Measurements from ENCODE around the gene ZDHHC14. TPM values are rescaled to one million over a fixed set of nuclear protein-coding genes. Genes with fewer than 3 reads are reported as not detected.
"Not testable (repeated sequence)": the region's sequence is repeated elsewhere in the genome, so short reads cannot be mapped to it uniquely, and the experiment has no call there.

ZDHHC14 gene
- total RNA-seq: 6.5 TPM

DNA sequence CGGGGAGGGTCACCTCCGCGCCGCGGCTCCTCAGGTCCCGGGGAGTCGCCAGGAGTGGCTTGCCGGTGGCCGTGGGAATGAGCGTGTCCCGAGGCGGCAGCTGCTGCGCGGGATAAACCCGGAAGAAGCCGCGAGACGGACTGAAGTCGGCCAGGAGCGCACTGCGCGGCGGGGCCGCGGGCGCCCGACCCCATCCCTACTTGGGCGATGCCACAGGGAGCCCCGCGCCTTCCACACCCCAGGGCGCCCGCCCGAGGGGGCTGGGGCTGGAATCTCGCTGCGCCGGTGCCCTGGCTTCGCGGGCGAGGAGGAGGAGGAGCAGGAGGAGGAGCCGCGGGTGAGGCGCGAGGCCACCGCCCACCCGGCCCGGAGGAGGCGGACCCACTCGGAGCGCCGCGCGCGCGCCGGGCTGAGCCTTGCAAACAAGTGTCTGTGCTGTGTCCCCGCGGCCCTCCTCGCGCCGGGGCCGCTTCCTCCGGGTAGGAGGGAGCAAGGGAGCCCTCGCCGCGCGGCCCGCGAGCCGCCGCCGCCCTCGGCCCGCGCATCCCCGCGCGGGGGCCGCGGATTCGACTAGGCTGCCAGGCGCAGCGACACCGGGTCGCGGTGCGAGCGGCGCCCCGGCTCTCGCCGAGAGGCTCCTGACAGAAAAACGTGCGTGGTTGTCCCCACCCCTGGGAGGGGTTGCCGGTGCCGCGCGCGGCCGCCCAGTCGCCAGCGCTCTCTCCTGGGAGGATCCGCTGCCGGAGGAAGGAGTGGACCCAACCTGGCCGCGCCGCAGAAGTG is at the start of gene ZDHHC14:
Gene ZDHHC14, plus strand, starts transcription at position 412 of the 783 bp plus-strand sequence.
- peak; percentile 92 for DNase-seq

DNA sequence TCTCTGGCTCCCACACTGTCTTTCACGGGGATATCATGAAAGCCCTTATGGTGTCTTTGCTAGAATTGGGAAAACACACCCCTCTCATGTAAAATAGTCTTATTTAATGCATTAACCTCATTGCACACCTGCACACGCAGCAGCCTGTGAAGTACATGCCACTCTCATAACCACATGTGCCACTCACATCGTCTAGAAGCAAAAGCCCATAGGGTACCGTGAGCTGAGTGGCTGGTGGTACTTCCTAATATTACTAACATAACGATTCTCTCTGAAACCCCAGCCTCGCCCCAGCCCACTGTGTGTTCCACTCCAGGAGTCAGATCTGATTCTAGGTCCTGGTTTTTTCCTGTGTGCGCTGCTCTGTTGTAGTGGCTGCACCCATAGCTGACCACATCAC is 48.2 kb upstream of the ZDHHC14 start:
- DNase-seq: no peak

DNA sequence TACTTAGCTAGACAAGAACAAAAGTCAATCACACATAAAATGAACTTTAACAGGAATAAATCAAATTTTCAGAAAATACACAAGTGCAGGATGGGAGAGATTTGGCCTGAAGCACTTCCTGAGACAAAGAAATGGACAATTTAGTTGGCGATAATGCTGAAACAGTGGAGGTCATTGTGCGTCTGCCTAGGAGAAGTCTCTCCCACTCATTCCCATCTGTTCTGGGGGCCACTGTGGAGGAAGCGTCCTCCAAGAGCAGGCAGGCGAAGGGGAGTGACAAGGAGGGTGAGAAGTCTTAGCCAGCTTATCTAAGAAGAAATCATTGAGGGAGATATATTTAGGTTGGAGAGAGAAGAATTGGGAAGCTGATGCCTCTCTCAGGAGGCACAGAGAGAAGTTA is 47.5 kb upstream of the ZDHHC14 start:
- DNase-seq: no peak

DNA sequence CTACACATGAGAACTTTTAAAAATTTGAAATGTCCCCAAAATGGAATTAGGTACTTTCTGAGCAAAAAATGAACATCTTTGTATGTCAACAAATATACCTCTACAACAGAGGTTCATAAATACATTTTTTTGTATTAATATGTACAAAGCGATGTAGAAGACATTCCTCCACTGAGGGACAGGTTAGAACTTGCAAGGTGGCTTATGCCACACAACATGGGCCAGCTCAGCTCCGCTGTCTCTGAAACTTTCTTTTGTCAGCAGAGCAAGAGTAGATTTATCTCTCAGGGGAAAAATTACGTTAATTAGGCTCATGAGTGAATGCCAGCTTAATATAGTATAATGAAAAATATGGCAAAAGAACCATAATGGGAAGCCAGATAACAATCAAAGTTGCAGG is 47.0 kb upstream of the ZDHHC14 start:
- no peak for DNase-seq

DNA sequence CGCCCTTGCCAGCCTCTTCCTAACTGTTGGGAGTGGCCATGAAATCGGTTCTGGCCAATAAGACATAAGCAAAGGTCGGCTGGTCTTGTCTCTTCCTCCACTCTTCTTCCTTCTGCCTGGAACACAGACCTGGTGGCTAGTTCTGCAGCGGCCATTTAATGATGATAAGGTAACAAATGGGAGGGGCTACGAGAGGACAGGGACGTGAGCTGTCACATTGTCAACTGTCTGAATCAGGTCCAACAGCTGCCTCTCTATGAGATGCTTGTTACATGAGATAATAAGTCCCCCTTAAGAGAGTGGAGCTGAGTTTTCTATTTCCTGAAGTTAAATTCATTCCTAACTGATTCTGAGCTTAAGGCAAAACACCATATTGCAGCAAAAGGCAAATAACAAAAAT is 45.2 kb upstream of the ZDHHC14 start:
- DNase-seq: peak; percentile 66

DNA sequence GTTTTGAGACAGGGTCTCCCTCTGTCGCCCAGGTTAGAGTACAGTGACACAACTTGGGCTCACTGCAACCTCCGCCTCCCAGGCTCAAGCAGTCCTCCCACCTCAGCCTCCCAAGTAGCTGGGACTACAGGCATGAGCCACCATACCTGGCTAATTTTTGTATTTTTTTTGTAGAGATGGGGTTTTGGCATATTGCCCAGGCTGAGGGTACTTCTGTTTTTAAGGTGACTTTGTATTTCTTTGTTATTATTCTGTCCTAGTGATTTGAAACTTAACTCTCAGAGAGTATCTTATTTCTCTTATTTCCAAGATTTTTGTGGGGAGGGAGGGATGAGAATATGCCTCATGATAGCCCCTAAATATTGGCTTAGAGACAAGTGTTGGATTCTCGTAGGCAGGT is 43.7 kb upstream of the ZDHHC14 start:
- DNase-seq: not testable (repeated sequence)

DNA sequence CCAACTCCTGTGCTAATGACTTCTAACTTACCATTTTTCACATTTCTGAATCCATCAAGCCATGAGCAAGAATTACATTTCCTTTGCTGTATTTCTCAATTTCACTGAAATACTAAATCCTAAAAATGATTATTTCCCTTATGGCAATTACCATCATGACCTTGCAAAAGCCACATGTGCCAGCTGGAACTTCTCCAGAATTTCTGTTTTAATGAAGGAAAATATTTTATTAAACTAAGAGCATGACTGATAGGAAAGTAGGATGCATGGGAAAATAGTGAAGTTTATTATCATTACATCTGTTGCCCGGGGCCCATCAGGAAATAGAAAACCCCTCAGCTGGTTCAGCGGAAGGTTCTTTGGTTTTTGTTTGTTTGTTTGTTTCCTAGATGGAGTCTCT is 43.2 kb upstream of the ZDHHC14 start:
- no peak for DNase-seq

DNA sequence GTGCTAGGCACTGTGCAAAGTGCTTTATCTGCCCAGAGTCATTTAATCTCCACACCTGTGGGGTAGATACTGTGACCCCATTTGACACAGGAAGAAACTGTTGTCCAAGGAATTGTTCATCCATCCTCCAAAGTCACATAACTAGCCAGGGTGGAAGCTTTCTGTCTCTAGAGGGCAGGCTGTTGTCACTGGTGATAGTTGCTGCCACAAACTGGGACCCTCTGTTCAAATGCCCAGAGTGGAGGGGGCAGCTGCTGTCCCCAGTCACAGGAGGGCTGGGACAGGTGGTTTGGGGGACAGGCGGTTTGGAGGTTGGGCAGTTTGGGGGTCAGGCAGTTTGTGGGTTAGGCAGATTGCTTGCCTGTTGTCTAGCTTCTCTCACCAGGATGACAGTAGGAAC is 41.6 kb upstream of the ZDHHC14 start:
- no peak for DNase-seq

DNA sequence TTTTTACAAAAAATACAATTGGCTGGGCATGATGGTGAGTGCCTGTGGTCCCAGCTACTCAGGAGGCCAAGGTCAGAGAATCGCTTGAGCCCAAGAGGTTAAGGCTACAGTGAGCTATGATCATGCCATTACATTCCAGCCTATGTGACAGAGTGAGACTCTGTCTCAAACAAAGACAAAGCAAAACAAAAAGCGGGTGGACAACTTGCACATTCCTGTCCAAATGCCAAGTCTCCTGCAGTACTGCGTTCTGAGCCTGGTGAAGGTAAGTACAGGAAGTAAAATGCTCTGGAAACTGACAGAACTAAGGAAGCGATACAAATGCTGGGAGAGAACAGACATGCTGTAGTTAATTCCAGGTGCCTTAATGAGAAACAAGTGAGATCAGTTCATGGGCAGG is 37.3 kb upstream of the ZDHHC14 start:
- no peak for DNase-seq

DNA sequence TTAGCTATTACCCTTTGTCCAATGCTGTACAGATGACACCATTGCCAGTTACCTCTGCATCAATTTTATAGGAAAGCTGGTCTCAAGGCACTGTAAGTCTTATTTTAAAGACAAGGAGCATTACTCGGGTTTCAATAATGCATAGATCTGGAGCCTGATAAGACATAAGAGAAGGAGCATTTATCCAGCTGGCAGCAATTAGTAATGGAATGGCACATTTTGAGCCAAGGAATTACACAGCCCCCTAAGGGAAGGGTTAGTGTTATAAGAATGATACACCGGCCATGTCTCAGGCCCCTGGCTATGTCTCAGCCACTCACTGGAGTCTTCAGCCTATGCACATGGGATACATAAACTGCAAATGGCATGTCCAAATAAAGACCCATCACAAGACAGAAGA is 34.6 kb upstream of the ZDHHC14 start:
- no peak for DNase-seq

DNA sequence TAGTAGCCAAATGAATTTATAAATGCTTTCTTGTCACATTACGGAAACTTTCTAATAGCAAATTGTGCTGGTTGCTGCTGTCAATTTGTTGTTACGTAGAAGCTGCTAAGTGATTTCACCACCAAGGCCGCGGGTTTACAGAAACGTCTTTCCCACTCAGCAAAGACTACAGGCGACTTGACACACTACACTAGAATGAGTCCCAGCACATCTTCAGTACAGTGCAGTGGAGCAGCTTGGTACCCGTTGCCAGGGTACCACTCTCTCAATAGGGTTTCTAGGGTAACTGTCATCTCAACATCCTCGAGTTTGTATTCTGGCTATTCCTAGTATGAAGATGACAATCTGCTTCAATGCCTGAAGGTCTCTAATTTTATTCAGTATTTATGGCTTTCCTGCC is 22.7 kb upstream of the ZDHHC14 start:
- no peak for DNase-seq

DNA sequence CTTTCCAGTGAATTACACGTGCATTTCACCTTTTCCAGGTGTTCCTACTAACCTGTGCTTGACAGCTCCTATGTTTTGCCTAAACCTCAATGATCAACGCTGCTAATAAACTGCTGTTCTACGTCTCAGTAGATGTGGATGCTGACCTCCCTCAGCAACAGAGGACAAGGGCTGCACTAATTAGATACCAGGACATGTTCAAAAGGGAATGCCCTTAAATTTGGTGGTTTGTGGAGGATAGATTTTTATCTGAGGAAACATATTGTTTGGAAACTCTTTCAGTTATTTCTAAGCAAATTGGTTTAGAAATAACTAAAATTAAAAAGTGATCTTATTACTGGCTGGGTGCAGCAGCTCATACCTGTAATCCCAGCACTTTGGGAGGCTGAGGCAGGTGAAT is 19.1 kb upstream of the ZDHHC14 start:
- no peak for DNase-seq

DNA sequence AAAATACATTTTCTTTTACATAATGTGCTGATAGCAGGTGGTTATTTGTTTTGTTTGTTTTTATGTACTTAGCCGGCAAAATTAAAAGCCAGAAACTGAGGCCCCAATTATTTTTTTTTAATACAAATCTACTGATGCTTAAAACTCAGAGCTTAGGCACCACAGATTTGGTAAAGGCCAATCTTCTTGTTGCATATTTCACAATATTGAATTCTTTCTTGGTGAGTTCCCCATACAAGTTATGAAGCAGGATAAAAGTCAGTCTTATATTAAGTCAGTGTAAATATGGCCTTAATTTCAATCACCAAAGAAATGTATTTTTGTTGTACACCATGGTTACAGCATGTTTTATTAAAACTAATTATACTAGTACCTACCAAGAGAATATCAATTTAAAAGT is 16.3 kb upstream of the ZDHHC14 start:
- DNase-seq: no peak

DNA sequence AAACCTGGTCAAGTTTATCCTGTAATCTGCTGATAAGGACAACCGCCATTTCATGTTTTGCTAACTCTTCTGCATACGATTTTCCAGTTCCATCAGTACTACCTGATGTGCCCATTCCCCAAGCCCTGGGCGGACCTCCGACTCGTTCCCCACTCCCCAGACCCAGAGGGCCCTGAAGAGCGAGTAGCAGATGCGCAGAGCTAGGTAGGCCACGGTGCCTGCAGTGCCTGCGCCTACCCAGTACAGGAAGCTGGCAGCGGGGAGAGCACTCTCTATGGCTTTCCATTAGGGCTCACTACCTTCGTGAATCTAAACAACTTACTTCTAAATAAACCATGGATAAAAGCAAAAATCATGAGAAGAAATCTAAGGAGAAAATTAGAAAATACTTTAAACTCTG is 14.3 kb upstream of the ZDHHC14 start:
- no peak for DNase-seq

DNA sequence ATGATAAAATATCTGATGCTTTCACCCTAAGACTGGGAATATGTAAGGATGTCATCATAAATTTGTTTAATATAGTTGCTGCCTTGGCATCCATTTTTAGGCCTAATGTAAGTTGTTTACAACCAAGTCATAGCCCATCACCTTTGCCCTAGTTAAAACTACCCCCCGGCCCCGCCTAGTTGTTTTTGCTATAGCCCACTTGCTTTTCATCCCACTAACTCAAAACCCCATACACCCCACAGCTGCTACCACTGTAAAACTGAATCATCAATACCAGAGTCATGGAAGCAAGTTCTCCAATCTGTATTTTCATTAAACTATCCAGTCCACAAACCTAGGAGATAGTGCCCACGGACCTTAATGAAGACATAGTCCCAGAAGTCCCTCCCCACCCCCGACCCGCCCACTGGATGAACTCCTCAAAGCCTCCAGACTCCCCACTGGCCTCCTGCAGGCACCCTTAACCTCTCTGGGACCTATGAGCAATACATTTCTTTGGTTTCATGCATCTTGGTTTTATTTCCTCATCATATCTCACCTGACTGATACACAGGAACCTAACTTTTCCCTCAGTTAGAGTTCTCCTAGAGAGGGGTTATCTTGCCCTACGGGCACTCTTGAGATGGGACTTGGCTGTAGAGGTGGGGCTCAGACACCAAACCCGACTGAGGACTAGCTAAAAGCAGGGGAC is 12.5 kb upstream of the ZDHHC14 start:
- no peak for DNase-seq

DNA sequence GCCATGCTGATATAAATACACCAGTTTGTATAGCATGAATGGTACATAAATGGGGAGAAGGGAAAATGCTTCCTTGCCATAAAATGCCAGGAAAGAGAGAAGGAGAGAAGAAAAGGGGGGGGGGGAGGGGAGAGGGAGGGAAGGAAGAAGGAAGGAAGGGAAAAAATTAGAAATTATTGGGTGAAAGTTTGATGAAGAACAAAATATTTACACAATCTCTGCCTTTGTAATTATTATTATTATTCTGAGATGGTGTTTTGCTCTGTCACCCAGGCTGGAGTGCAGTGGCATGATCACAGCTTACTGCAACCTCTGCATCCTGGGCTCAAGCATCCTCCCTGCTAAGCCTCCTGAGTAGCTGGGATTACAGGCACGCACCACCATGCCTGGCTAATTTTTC is 10.2 kb upstream of the ZDHHC14 start:
- DNase-seq: no peak

DNA sequence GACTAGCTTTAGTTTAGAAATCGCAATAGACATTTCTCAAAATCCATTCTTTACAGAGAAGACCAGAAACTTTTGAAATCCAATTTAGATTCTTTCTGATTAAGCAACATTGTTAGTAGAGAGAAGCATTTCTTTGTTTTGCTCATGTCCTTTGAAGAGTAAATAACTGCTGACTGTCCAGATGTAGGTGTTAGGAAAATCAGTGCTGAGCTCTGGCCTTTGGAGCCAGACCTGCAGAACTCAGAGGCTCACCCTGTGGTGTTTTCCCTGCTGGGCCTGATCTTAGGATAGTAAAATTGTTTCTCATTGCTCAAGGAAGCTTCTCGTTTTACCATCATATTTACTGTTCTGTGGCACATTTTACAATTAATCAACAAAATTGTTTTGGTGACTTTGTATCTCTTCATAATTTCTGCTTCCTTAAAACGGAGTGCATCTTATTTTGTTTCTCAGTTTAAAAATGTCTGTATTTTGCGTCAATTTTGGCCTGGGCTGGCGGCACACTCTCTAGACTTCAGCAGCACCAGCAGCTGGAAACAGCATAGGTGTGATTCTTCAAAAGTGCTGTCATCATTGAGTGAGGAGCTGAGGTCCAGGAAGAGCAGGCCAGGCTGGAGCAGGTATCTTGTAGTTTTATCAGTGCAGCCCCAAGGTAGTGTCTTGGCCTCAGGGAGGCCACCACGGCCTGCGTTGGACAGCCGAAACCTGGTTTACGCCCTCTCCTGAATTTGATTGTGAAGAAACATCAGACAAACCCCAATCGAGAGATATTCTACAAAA is 8.3 kb upstream of the ZDHHC14 start:
- DNase-seq: no peak

DNA sequence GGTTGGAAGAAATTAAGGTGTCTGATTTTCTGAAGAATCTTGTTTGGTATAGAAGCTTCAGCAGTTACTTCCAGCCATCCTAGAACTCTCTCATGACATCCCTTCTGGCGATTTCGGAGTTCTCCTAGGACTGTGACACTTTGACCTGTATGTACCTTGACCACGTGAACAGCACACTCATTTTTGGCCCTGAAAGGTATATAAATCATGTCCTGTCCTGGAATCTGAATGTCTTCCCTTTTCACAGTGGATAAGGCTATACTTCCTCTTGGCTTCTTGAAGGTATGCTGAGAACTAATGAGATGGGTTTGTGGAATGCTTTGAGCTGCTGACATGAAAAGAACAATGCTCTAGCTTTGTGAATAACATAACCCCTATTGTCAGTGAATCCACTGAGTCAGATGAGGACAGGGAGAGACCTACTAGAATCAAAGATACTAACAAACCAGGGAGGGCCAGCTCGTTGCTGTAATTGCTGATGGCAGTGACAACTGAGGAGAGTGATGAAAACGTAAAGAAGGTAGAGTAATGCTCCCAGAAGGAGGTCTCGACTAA is 6.0 kb upstream of the ZDHHC14 start:
- DNase-seq: no peak

DNA sequence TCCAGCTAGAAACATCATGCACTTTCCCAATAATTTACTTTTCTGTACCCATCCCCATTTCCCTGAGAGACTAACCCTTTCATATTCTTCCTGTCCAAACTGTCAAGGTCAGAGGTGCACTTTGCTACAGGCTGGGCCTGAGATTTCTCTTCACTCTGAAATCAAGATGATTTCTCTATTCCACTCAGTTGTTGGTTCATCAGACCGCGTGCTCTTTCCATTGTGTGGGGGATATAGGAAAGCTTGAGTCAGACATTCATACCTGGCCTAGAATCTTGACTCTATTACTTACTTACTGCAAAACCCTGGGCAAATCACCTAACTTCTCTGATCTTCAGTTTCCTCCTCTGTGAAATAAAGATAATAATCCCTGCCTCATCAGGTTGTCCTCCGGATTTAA is 4.7 kb upstream of the ZDHHC14 start:
- DNase-seq: no peak

DNA sequence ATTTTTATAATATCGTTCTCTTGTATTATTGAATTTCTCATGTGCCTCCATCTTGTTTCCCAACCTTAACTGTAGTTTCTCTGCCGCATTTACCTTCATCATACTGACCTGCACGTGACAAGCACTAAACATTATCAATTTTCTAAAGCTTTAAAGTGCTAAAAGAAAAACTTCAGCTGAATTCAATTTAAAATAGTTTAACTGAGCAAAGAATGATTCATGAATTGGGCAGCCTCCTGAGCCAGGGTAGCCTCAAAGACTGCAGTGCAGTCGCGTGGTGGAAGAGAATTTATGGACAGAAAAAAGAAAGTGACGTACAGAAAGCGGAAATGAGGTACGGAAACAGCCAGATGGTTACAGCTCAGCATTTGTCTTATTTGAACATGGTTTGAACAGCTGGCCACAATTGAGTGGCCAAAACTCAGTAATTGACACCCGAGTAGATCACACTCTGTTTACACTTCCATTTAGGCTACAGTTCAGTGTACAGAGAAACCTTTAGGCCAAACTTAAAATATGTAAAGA is 4.2 kb upstream of the ZDHHC14 start:
- peak; percentile 28 for DNase-seq

DNA sequence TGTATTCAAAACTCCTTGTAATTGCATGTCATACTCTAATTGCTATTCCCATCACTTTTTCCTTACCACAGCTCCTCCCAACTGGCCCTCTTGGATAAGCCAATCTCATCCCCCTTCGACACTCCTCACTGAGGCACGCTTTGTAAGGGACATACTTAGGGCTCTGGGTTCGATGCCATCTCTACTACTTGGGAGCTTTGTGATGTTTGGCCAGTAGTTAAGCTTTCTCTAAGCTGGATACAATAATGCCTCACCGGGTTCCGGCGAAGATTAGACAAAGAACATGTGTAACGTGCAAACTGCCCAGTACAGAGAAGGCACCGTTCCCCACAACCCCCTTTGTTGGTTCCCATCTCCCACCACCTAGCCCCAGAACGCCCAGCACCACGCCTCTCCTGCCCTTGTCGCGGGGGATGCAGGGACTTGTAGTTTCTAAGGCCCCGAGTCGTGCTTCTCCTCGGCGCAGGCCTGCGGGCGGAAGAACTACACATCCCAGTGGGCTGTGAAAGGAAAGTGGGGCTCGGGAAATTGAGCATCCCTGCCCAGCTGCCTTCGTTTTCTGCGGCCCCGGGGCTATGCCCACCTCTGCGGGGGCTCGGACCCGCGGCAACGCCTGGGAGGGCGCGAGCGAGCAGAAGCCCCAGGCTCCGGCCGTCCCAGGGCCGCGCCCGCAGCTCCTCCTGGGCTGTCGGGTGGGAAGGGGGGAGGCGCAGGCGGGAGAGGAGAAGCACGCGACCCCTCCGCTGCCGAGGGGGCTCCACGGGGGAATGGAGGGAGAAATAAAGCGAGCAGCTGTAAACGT is 1.1 kb upstream of the ZDHHC14 start:
- DNase-seq: peak; percentile 97

DNA sequence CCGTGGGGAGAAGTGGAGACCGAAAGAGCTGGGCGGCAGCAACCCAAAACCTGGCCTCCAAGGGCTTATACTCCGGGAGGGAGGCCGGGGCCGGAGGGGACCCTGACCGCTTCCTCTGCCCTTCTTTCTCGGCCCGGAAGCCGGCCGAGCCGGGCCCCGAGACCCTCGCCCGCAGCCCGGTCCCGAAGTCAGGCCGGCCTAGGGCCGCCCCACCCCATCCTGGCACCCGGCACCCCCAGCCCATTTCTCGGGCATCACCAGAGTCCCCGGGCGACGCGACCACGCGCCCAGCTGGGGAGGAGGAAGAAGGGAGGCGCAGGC is 572 bp upstream of the ZDHHC14 start:
- no peak for DNase-seq

All from tongue (tissue), 2 donors.